DND-41 (cell line): ENCODE results near the gene SVIL.

Experiments used
- ATAC-seq: fragments of 200-7000 bp; cut with Tn5 transposase; 3 replicates; pipeline ENCODE4 v1.9.1; 2021; ENCODE audit warnings: low read depth; ENCODE audit not compliant: insufficient read depth
- DNase-seq: peaks from one replicate; pipeline ENCODE4 v3.0.0-alpha.2; 2020
- H2AFZ ChIP-seq: 2 replicates; pipeline ENCODE4 v1.6.0; 2012; ENCODE audit warnings: low read depth, low read length
- H3K27ac ChIP-seq: 2 replicates; pipeline ENCODE4 v1.5.1; 2012; ENCODE audit warnings: low read length, inconsistent platforms
- H3K27me3 ChIP-seq: fragments of 200-600 bp; sonication (generic); 2 replicates; pipeline ENCODE4 v1.6.0; 2012; ENCODE audit warnings: low read length, mild to moderate bottlenecking, inconsistent platforms; ENCODE audit not compliant: insufficient read depth, poor library complexity
- H3K36me3 ChIP-seq: 2 replicates; pipeline ENCODE4 v1.5.1; 2012; ENCODE audit warnings: low read length, inconsistent platforms; ENCODE audit not compliant: insufficient read depth
- H3K4me1 ChIP-seq: 2 replicates; pipeline ENCODE4 v1.5.1; 2012; ENCODE audit warnings: mild to moderate bottlenecking, low read length; ENCODE audit not compliant: insufficient read depth
- H3K4me2 ChIP-seq: 2 replicates; pipeline ENCODE4 v1.6.0; 2012; ENCODE audit warnings: mild to moderate bottlenecking, moderate library complexity, low read length, inconsistent platforms; ENCODE audit not compliant: insufficient read depth
- H3K4me3 ChIP-seq, 2 experiments: fragments of 200-600 bp in 1 of 2; shearing (Covaris generic) in 1 of 2; 2 replicates each; pipeline ENCODE4 v1.5.1; 2012 to 2016; ENCODE audit warnings: inconsistent platforms in 2 of 2, low read length in 2 of 2, mild to moderate bottlenecking in 2 of 2, low read depth in 1 of 2, moderate library complexity in 1 of 2
- H3K79me2 ChIP-seq: 2 replicates; pipeline ENCODE4 v1.6.0; 2012; ENCODE audit warnings: low read length, inconsistent platforms; ENCODE audit not compliant: insufficient read depth
- H3K9ac ChIP-seq: 2 replicates; pipeline ENCODE4 v1.6.0; 2012; ENCODE audit warnings: low read depth, mild to moderate bottlenecking, inconsistent platforms, low read length, moderate library complexity
- H3K9me3 ChIP-seq: 2 replicates; pipeline ENCODE4 v1.5.1; 2012; ENCODE audit warnings: low read length, moderate library complexity, mild to moderate bottlenecking, inconsistent platforms; ENCODE audit not compliant: insufficient read depth, severe bottlenecking
- H4K20me1 ChIP-seq: 2 replicates; pipeline ENCODE4 v1.6.0; 2012; ENCODE audit warnings: low read length; ENCODE audit not compliant: insufficient read depth
- CTCF ChIP-seq: IDR thresholded peaks from 2 replicates; pipeline ENCODE4 v1.5.1; 2012; ENCODE audit warnings: borderline replicate concordance, low read length, moderate library complexity, mild to moderate bottlenecking; ENCODE audit not compliant: poor library complexity, severe bottlenecking; ENCODE audit errors: extremely low read depth
- EZH2 ChIP-seq: IDR thresholded peaks from 3 replicates; pipeline ENCODE4 v1.6.1; 2012; ENCODE audit warnings: borderline replicate concordance, low read depth, mild to moderate bottlenecking, moderate library complexity, low read length, inconsistent platforms; ENCODE audit not compliant: severe bottlenecking

The SVIL gene

GRCh38 chr10:29634105-29634504, 666 bp downstream of the SVIL start:
- no peak overlapping the region for H3K27ac ChIP-seq
- no peaks in the 10 kb centered on the region for H3K36me3 ChIP-seq
- H3K4me1 ChIP-seq, result peaks cover 16% of the 10 kb centered on the region
- H3K79me2 ChIP-seq, result peaks cover 7% of the 10 kb centered on the region
- no peak overlapping the region for H3K4me2 ChIP-seq
- H3K9me3 ChIP-seq, result no peaks in the 10 kb centered on the region
- no peak overlapping the region for H3K9ac ChIP-seq
- no peak overlapping the region for H2AFZ ChIP-seq
- DNase-seq (no peak), ATAC-seq (no peak)
- H4K20me1 ChIP-seq, result peaks cover 3% of the 10 kb centered on the region; the same call in 1 of the 2 replicates
- TF ChIP-seq CTCF, result no peak
- no peak for TF ChIP-seq EZH2
- no peaks in the 10 kb centered on the region for H3K27me3 ChIP-seq
- H3K4me3 ChIP-seq, result no peak overlapping the region

GRCh38 chr10:29631049-29631339, 3.8 kb downstream of the SVIL start:
- H2AFZ ChIP-seq, result no peak overlapping the region

GRCh38 chr10:29630205-29631048, 4.3 kb downstream of the SVIL start:
- TF ChIP-seq EZH2, result no peak
- DNase-seq, result no peak
- Histone ChIP-seq H3K36me3 (no peaks in the 10 kb centered on the region), H3K27ac (no peak overlapping the region), H4K20me1 (peaks cover 3% of the 10 kb centered on the region; the same call in 1 of the 2 replicates), H3K27me3 (no peaks in the 10 kb centered on the region), H3K9ac (no peak overlapping the region), H3K4me3 (no peak overlapping the region), H3K9me3 (no peaks in the 10 kb centered on the region), H2AFZ (no peak overlapping the region), H3K79me2 (peaks cover 3% of the 10 kb centered on the region; the same call in 1 of the 2 replicates), H3K4me2 (no peak overlapping the region), H3K4me1 (peaks cover 1% of the 10 kb centered on the region)
- ATAC-seq, result no peak

More at GRCh38 chr10:29631049-29631339, 3.8 kb downstream of the SVIL start:
- no peaks in the 10 kb centered on the region for H3K36me3 ChIP-seq
- DNase-seq (no peak), ATAC-seq (no peak)
- no peak overlapping the region for H3K27ac ChIP-seq
- H3K79me2 ChIP-seq, result peaks cover 3% of the 10 kb centered on the region; the same call in 1 of the 2 replicates
- no peak overlapping the region for H3K4me2 ChIP-seq
- peaks cover 3% of the 10 kb centered on the region; the same call in 1 of the 2 replicates for H4K20me1 ChIP-seq
- H3K9me3 ChIP-seq, result no peaks in the 10 kb centered on the region
- H3K4me1 ChIP-seq, result peaks cover 7% of the 10 kb centered on the region
- TF ChIP-seq CTCF, result no peak
- no peak for TF ChIP-seq EZH2
- H3K4me3 ChIP-seq, result no peak overlapping the region
- H3K27me3 ChIP-seq, result no peaks in the 10 kb centered on the region
- no peak overlapping the region for H3K9ac ChIP-seq

- no peaks in the 10 kb centered on the region for H3K4me1 ChIP-seq
- H3K9me3 ChIP-seq, result no peaks in the 10 kb centered on the region
- no peak overlapping the region for H3K4me3 ChIP-seq
- H3K4me2 ChIP-seq, result no peak overlapping the region
- no peak overlapping the region for H3K9ac ChIP-seq
- H3K79me2 ChIP-seq, result peaks cover 3% of the 10 kb centered on the region; the same call in 1 of the 2 replicates
- DNase-seq, result no peak
- ATAC-seq, result no peak
- no peaks in the 10 kb centered on the region; the same call in 1 of the 2 replicates for H4K20me1 ChIP-seq
- H3K27me3 ChIP-seq, result no peaks in the 10 kb centered on the region
- no peak overlapping the region for H2AFZ ChIP-seq
- H3K36me3 ChIP-seq, result no peaks in the 10 kb centered on the region
- TF ChIP-seq CTCF, result no peak
- TF ChIP-seq EZH2, result no peak
- no peak overlapping the region for H3K27ac ChIP-seq
Measured at GRCh38 chr10:29628912-29629526, 5.8 kb downstream of the SVIL start.
